ENCODE results near the gene PHACTR4. TPM values are rescaled to one million over a fixed set of nuclear protein-coding genes. Genes with fewer than 3 reads are reported as not detected.
"Not testable (repeated sequence)": the region's sequence is repeated elsewhere in the genome, so short reads cannot be mapped to it uniquely, and the experiment has no call there.

The PHACTR4 gene
- polyA plus RNA-seq, 4 donors = 61.5 to 89.8 (median 85.0) TPM

GRCh38 chr1:28370239-28371009, 884 bp downstream of the PHACTR4 start:
- DNase-seq (ENCODE audit: low read depth in 4 of 4, low spot score in 2 of 4) = peak in 1 of 4 donors; percentile 56

GRCh38 chr1:28371010-28371377, 1.5 kb downstream of the PHACTR4 start:
- no peak for DNase-seq (ENCODE audit: low read depth in 4 of 4, low spot score in 2 of 4)

- not testable (repeated sequence) for DNase-seq (ENCODE audit: low read depth in 4 of 4, low spot score in 2 of 4)
Measured at GRCh38 chr1:28373450-28373849, 3.9 kb downstream of the PHACTR4 start.

- no peak for DNase-seq (ENCODE audit: low read depth in 4 of 4, low spot score in 2 of 4)
Measured at GRCh38 chr1:28374297-28374696, 4.8 kb downstream of the PHACTR4 start.

GRCh38 chr1:28375598-28375997, 6.1 kb downstream of the PHACTR4 start:
- DNase-seq (ENCODE audit: low read depth in 4 of 4, low spot score in 2 of 4) = not testable (repeated sequence)

- DNase-seq (ENCODE audit: low read depth in 4 of 4, low spot score in 2 of 4) = not testable (repeated sequence)
Measured at GRCh38 chr1:28376195-28376594, 6.7 kb downstream of the PHACTR4 start.

- no peak for DNase-seq (ENCODE audit: low read depth in 4 of 4, low spot score in 2 of 4)
Measured at GRCh38 chr1:28378906-28379305, 9.4 kb downstream of the PHACTR4 start.

GRCh38 chr1:28380394-28380793, 10.9 kb downstream of the PHACTR4 start:
- no peak for DNase-seq (ENCODE audit: low read depth in 4 of 4, low spot score in 2 of 4)

- not testable (repeated sequence) for DNase-seq (ENCODE audit: low read depth in 4 of 4, low spot score in 2 of 4)
Measured at GRCh38 chr1:28383785-28384184, 14.2 kb downstream of the PHACTR4 start.

GRCh38 chr1:28392027-28392652, 22.6 kb downstream of the PHACTR4 start:
- DNase-seq (ENCODE audit: low read depth in 4 of 4, low spot score in 2 of 4) = no peak

- DNase-seq (ENCODE audit: low read depth in 4 of 4, low spot score in 2 of 4) = no peak
Measured at GRCh38 chr1:28394136-28394535, 24.6 kb downstream of the PHACTR4 start.

- DNase-seq (ENCODE audit: low read depth in 4 of 4, low spot score in 2 of 4) = no peak
Measured at GRCh38 chr1:28395181-28395580, 25.6 kb downstream of the PHACTR4 start.

GRCh38 chr1:28401760-28402159, 32.2 kb downstream of the PHACTR4 start:
- no peak for DNase-seq (ENCODE audit: low read depth in 4 of 4, low spot score in 2 of 4)

GRCh38 chr1:28409090-28409489, 39.5 kb downstream of the PHACTR4 start:
- no peak for DNase-seq (ENCODE audit: low read depth in 4 of 4, low spot score in 2 of 4)

GRCh38 chr1:28411656-28412055, 42.1 kb downstream of the PHACTR4 start:
- DNase-seq (ENCODE audit: low read depth in 4 of 4, low spot score in 2 of 4) = no peak

- no peak for DNase-seq (ENCODE audit: low read depth in 4 of 4, low spot score in 2 of 4)
Measured at GRCh38 chr1:28412731-28413130, 43.2 kb downstream of the PHACTR4 start.

- DNase-seq (ENCODE audit: low read depth in 4 of 4, low spot score in 2 of 4) = no peak
Measured at GRCh38 chr1:28416509-28417194, 47.1 kb downstream of the PHACTR4 start.

- DNase-seq (ENCODE audit: low read depth in 4 of 4, low spot score in 2 of 4) = no peak
Measured at GRCh38 chr1:28417441-28417922, 47.9 kb downstream of the PHACTR4 start.

GRCh38 chr1:28417926-28418637, 48.5 kb downstream of the PHACTR4 start:
- DNase-seq (ENCODE audit: low read depth in 4 of 4, low spot score in 2 of 4) = no peak

- no peak for DNase-seq (ENCODE audit: low read depth in 4 of 4, low spot score in 2 of 4)
Measured at GRCh38 chr1:28421744-28422143, 52.2 kb downstream of the PHACTR4 start.

GRCh38 chr1:28426831-28427230, 57.3 kb downstream of the PHACTR4 start:
- no peak for DNase-seq (ENCODE audit: low read depth in 4 of 4, low spot score in 2 of 4)
